22Rv1 (cell line): ENCODE results near the gene THRB.
"Not testable (repeated sequence)": the region's sequence is repeated elsewhere in the genome, so short reads cannot be mapped to it uniquely, and the experiment has no call there.

Source experiments
- H3K27ac ChIP-seq: fragments of 450-650 bp; 2 replicates; pipeline ENCODE4 v1.5.1; 2017
- ZFX ChIP-seq: fragments of 450-650 bp; IDR thresholded peaks from 2 replicates; pipeline ENCODE4 v1.6.1; 2017; ENCODE audit warnings: antibody characterized with exemption, borderline replicate concordance
- TF ChIP-seq, protein P1 (sequence below): fragments of 450-650 bp; IDR thresholded peaks from 2 replicates; pipeline ENCODE4 v1.5.1; 2017; ENCODE audit warnings: mild to moderate bottlenecking

The THRB gene

DNA sequence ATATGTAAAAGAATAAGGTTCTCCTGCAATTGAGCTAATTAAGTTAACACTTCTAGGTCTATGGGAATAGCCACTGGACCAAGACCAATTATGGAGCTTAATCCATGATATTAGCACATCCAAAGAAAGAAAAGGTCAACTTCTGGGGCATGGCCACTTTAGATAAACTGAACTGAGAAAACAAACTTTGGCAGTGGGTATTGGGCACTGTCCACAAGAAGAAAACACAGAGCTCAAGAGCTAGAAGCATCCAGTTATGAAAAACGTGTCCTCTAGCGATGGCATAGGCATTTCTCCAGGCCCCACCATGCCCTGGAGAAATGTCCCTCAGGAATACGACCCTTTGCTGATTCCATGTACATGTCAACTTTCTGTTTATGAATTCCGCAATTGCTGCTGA lies 87.8 kb downstream of the THRB start:
- no peak overlapping the region for H3K27ac ChIP-seq
- TF ChIP-seq, protein P1, sequence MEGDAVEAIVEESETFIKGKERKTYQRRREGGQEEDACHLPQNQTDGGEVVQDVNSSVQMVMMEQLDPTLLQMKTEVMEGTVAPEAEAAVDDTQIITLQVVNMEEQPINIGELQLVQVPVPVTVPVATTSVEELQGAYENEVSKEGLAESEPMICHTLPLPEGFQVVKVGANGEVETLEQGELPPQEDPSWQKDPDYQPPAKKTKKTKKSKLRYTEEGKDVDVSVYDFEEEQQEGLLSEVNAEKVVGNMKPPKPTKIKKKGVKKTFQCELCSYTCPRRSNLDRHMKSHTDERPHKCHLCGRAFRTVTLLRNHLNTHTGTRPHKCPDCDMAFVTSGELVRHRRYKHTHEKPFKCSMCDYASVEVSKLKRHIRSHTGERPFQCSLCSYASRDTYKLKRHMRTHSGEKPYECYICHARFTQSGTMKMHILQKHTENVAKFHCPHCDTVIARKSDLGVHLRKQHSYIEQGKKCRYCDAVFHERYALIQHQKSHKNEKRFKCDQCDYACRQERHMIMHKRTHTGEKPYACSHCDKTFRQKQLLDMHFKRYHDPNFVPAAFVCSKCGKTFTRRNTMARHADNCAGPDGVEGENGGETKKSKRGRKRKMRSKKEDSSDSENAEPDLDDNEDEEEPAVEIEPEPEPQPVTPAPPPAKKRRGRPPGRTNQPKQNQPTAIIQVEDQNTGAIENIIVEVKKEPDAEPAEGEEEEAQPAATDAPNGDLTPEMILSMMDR: no peak
- no peak for TF ChIP-seq ZFX

DNA sequence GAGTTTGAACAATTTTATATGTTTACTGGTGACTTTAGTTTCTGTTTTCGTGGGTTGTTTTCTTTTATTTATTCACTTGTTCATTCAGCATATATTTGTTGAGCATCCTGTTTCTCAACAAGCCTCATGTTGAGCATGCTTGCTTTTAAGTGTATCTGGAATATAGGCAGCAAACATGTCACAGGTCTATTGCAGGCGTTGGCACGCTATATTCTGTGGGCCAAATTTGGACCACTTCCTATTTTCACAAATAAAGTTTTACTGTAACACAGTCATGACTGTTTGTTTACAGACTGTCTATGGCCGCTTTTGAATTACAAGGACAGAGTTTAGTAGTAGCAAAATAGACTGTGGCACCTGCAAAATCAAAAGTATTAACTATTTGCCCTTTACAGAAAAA lies 89.6 kb downstream of the THRB start:
- TF ChIP-seq, protein P1: no peak
- TF ChIP-seq ZFX: no peak
- H3K27ac ChIP-seq: 0 out of 2 replicates have a peak overlapping the region, but pooled peaks have one; percentile 2

DNA sequence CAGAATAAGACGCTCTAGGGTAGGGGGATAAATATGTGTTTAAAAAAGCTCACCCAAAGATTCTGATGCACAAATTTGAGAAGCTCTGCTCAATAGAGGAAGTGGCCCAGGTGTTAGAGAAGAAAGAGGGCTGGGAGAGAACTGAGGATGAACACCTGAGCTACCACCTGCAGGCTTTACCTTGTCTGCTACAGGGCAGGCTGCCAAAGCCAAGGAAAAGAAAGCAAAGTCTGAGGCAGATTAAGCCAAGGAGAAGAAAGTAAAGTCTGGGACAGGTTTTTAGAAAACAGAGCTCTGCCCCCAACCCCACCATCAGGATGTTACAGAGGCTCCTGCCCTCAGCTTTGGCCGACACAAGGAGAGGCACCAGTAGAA lies 92.9 kb downstream of the THRB start:
- no peak overlapping the region for H3K27ac ChIP-seq
- no peak for TF ChIP-seq ZFX
- TF ChIP-seq, protein P1: no peak

DNA sequence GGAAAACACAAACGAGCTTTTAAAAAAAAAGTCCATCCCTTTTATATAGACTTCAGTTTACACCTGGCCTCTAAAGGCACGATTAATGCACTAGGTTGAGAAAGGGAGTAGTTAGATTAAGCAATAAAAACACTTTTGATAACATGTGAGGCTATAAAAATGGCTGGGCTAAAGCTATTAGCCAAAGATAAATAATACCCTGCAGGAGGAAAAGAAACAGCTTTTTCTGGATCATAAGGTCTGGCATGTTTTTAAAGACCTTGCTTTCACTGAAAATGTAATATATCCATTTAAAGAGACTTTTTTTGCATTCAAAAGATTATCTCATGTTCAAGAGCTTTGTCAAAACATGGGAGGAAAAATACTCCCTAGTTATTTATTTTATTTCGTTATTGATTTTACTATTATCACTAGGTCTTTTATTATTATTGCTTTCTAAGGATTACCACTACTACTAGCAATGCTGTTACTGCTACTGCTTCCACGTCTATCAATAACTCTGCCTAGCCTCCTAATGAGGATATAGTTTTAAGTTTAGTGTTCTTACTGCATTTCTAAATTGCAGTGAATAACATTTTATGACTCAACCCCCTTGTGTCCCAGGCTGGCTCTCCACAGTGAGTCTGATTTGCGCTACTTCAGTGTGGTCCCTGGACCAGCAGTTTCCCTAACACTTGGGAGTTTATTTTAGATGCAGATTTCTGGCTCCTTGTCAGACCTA lies 93.4 kb downstream of the THRB start:
- H3K27ac ChIP-seq: no peak overlapping the region
- TF ChIP-seq, protein P1: no peak
- no peak for TF ChIP-seq ZFX

DNA sequence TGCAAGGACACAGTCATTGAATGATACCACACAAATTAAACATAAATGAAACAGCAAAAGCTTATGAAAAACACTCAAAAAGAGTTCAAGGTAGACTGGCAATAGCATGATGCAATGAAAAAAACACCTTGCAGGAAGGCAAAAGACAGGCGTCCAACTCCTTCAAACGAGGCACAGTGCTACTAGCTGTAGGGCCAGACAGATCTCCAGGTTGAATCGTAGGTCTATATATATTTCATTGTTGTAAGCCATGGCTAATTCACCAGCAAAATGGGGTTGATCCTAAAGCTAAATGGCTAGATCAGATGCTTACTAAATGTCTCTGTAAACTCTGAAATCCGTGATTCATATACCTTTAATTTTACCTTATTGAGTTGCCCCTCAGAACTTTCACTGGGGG lies 94.2 kb downstream of the THRB start:
- H3K27ac ChIP-seq: peak overlapping the region; percentile 17; the same call in 1 of the 2 replicates
- TF ChIP-seq, protein P1: no peak
- TF ChIP-seq ZFX: no peak

DNA sequence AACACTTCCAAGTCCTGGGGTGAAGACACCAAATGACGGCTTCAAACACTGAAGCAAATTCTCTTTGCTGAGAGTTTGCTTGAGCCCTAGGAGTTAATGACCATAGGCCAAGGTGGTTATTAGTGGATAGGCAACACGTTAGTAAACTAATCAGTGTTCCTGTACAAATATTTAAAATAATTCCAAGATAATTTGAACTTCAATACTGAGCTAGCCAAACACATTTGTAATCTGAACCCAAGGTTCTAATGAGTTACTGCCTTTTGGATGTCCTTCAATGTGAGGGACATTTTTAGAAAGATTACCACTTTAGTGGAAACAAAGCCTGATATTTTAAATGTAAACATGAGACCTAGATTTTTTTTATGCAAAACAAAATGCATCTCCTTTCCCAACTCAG lies 94.6 kb downstream of the THRB start:
- H3K27ac ChIP-seq: peak overlapping the region; percentile 17; the same call in 1 of the 2 replicates
- TF ChIP-seq, protein P1: no peak

DNA sequence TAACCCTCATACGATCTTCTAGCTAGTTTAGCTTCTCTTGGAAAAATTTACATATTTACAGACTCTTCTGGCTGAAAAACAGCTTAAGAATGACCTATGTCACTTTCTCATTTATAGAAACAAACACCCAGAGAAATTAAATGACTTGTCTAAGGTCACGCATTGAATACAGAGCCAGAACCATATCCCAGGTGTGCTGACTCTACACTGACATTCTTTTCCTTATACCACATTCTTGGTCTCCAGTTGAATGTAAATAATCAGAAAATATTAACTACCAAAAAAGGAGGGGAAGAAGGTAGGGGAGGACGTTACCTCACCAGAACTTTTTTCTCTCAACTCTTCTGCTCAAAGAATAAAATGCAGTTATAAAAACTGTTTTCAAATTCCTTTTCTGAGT lies 95.0 kb downstream of the THRB start:
- TF ChIP-seq, protein P1: no peak
- no peak for TF ChIP-seq ZFX
- H3K27ac ChIP-seq: peak overlapping the region; percentile 17; the same call in 1 of the 2 replicates

DNA sequence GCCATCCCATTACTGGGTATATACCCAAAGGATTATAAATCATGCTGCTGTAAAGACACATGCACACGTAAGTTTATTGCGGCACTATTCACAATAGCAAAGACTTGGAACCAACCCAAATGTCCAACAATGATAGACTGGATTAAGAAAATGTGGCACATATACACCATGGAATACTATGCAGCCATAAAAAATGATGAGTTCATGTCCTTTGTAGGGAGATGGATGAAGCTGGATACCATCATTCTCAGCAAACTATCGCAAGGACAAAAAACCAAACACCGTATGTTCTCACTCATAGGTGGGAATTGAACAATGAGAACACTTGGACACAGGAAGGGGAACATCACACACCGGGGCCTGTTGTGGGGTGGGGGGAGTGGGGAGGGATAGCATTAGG lies 95.9 kb downstream of the THRB start:
- H3K27ac ChIP-seq: not testable (repeated sequence)
